Activated B cell treated with CpG ODN at 0.5 μM for 24 hours (primary cell): Measurements from ENCODE around the gene ATG3. TPM values are rescaled to one million over a fixed set of nuclear protein-coding genes. Genes with fewer than 3 reads are reported as not detected.

Source experiments
- ATAC-seq: fragments of 200-7000 bp; cut with Tn5 transposase; one replicate; pipeline ENCODE4 v1.10.0; 2021; ENCODE audit warnings: low read depth, mild to moderate bottlenecking, moderate library complexity
- CTCF ChIA-PET: fragments of 350-600 bp; sonication (Branson Sonifier 250); formaldehyde crosslinking; loops from one replicate; lab custom pipeline; 2021; ENCODE audit warnings: antibody characterized with exemption; lab: Charles Lee
- POLR2A ChIA-PET: fragments of 350-600 bp; sonication (Branson Sonifier 250); formaldehyde crosslinking; loops from one replicate; lab custom pipeline; 2021; ENCODE audit warnings: antibody characterized with exemption; lab: Charles Lee
- DNase-seq: peaks from one replicate; pipeline ENCODE4 v3.0.0; 2022
- H3K27ac Mint-ChIP-seq: one replicate; pipeline ENCODE4 v1.8.0; 2020; ENCODE audit warnings: mixed read lengths
- H3K27me3 Mint-ChIP-seq: one replicate; pipeline ENCODE4 v1.8.0; 2021; ENCODE audit warnings: mixed read lengths
- H3K36me3 Mint-ChIP-seq: one replicate; pipeline ENCODE4 v1.8.0; 2021; ENCODE audit warnings: low read depth, mixed read lengths
- H3K4me1 Mint-ChIP-seq: one replicate; pipeline ENCODE4 v1.8.0; 2021; ENCODE audit warnings: mixed read lengths
- H3K4me3 Mint-ChIP-seq: one replicate; pipeline ENCODE4 v1.8.0; 2020; ENCODE audit warnings: mild to moderate bottlenecking, mixed read lengths
- H3K9me3 Mint-ChIP-seq: one replicate; pipeline ENCODE4 v1.8.0; 2020; ENCODE audit warnings: mixed read lengths
- CTCF ChIP-seq: fragments of 200-600 bp; IDR thresholded peaks from one replicate; pipeline ENCODE4 v1.8.0; 2022; ENCODE audit warnings: antibody characterized with exemption, mild to moderate bottlenecking
- intact Hi-C: fragments of 100-400 bp; cut with micrococcal nuclease; formaldehyde crosslinking; loops from one replicate; pipeline ENCODE4 v1.15.1; 2024
- total RNA-seq: library from RNA; stranded (reverse); gene quantifications from 2 replicates; pipeline ENCODE4 v1.2.3, GENCODE V29; 2022

The ATG3 gene
- total RNA-seq, 1 donor from 2014 or later, result 54.9 TPM

- Mint-ChIP-seq H3K4me3 (no peak overlapping the region), H3K27ac (no peak overlapping the region), H3K36me3 (peaks cover 69% of the 10 kb centered on the region), H3K9me3 (peaks cover 4% of the 10 kb centered on the region), H3K4me1 (peaks cover 11% of the 10 kb centered on the region), H3K27me3 (no peaks in the 10 kb centered on the region)
- DNase-seq (no peak), ATAC-seq (no peak)
- no peak for TF ChIP-seq CTCF
- POLR2A ChIA-PET, result interaction anchor here (0.7 kb wide), 1 partner anchor 19 kb away, joined by 11 read pairs; no protein-coding TSS in a partner anchor
- intact Hi-C loops, result no loop called here
- CTCF ChIA-PET, result no interaction called here
Observed at GRCh38 chr3:112593258-112593657, 31.5 kb upstream of the ATG3 start.

- peaks cover 30% of the 10 kb centered on the region for H3K4me1 Mint-ChIP-seq
- CTCF ChIA-PET, result no interaction called here
- H3K36me3 Mint-ChIP-seq, result peaks cover 82% of the 10 kb centered on the region
- no peaks in the 10 kb centered on the region for H3K9me3 Mint-ChIP-seq
- DNase-seq (no peak), ATAC-seq (no peak)
- no peaks in the 10 kb centered on the region for H3K27me3 Mint-ChIP-seq
- TF ChIP-seq CTCF, result no peak
- H3K4me3 Mint-ChIP-seq, result no peak overlapping the region
- H3K27ac Mint-ChIP-seq, result peak overlapping the region; percentile 42
- POLR2A ChIA-PET, result no interaction called here
- intact Hi-C loops, result no loop called here
Observed at GRCh38 chr3:112587336-112587735, 25.6 kb upstream of the ATG3 start.

- no peak overlapping the region for H3K4me3 Mint-ChIP-seq
- ChIA-PET POLR2A (no interaction called here), CTCF (no interaction called here)
- no peak for TF ChIP-seq CTCF
- peak overlapping the region; percentile 61 for H3K27ac Mint-ChIP-seq
- no peaks in the 10 kb centered on the region for H3K27me3 Mint-ChIP-seq
- intact Hi-C loops, result no loop called here
- H3K36me3 Mint-ChIP-seq, result peaks cover 83% of the 10 kb centered on the region
- no peak for ATAC-seq
- H3K9me3 Mint-ChIP-seq, result no peaks in the 10 kb centered on the region
- H3K4me1 Mint-ChIP-seq, result peaks cover 29% of the 10 kb centered on the region
- no peak for DNase-seq
Observed at GRCh38 chr3:112585782-112586181, 24.0 kb upstream of the ATG3 start.

GRCh38 chr3:112583105-112583504 is 21.3 kb upstream of the ATG3 start:
- ChIA-PET POLR2A (no interaction called here), CTCF (interaction anchor here (1.0 to 3.2 kb wide), 10 partner anchors 12 to 705 kb away, joined by 3 to 20 read pairs (median 8); no protein-coding TSS in a partner anchor)
- Mint-ChIP-seq H3K27ac (no peak overlapping the region), H3K9me3 (no peaks in the 10 kb centered on the region), H3K27me3 (no peaks in the 10 kb centered on the region), H3K4me1 (peaks cover 46% of the 10 kb centered on the region), H3K4me3 (no peak overlapping the region), H3K36me3 (peaks cover 72% of the 10 kb centered on the region)
- DNase-seq (no peak), ATAC-seq (no peak)
- no peak for TF ChIP-seq CTCF
- intact Hi-C loops, result loop anchor here (2.0 kb wide), 1 partner anchor 396 kb away; no protein-coding TSS in a partner anchor

GRCh38 chr3:112582244-112582874 is 20.6 kb upstream of the ATG3 start:
- H3K27ac Mint-ChIP-seq, result no peak overlapping the region
- no peak for ATAC-seq
- intact Hi-C loops, result loop anchor here (1.0 to 2.0 kb wide), 4 partner anchors 61 to 706 kb away; no protein-coding TSS in a partner anchor
- H3K4me1 Mint-ChIP-seq, result peaks cover 42% of the 10 kb centered on the region
- peak; percentile 59 for TF ChIP-seq CTCF
- H3K4me3 Mint-ChIP-seq, result no peak overlapping the region
- ChIA-PET CTCF (interaction anchor here (0.9 to 3.2 kb wide), 12 partner anchors 13 to 706 kb away, joined by 3 to 20 read pairs (median 5); no protein-coding TSS in a partner anchor), POLR2A (interaction anchor here (1.2 to 1.5 kb wide), 3 partner anchors 20 to 471 kb away, joined by 4 read pairs; partner anchors contain the start of genes ATG3 and SLC35A5)
- H3K9me3 Mint-ChIP-seq, result no peaks in the 10 kb centered on the region
- peaks cover 68% of the 10 kb centered on the region for H3K36me3 Mint-ChIP-seq
- no peaks in the 10 kb centered on the region for H3K27me3 Mint-ChIP-seq
- DNase-seq, result no peak
